Dendritic cell treated with granulocyte-macrophage colony-stimulating factor and Interleukin-4, amounts not matched to agents 40 ng/mL and 50 ng/mL, for 4 days (primary cell): ENCODE data around the gene MRAP2.
"Not testable (repeated sequence)": the region's sequence is repeated elsewhere in the genome, so short reads cannot be mapped to it uniquely, and the experiment has no call there.

Source experiments
- H3K27ac Mint-ChIP-seq: one replicate; pipeline ENCODE4 v1.8.0; 2022; ENCODE audit warnings: mild to moderate bottlenecking, mixed read lengths
- H3K27me3 Mint-ChIP-seq: one replicate; pipeline ENCODE4 v1.8.0; 2022; ENCODE audit warnings: mild to moderate bottlenecking, mixed read lengths
- H3K36me3 Mint-ChIP-seq: one replicate; pipeline ENCODE4 v1.8.0; 2022; ENCODE audit warnings: low read depth, mixed read lengths
- H3K4me1 Mint-ChIP-seq: one replicate; pipeline ENCODE4 v1.8.0; 2022; ENCODE audit warnings: low read depth, mixed read lengths
- H3K4me3 Mint-ChIP-seq: one replicate; pipeline ENCODE4 v1.8.0; 2022; ENCODE audit warnings: mild to moderate bottlenecking, moderate library complexity, mixed read lengths
- H3K9me3 Mint-ChIP-seq: one replicate; pipeline ENCODE4 v1.8.0; 2022; ENCODE audit warnings: mixed read lengths
- intact Hi-C: fragments of 100-400 bp; cut with micrococcal nuclease; formaldehyde crosslinking; loops from one replicate; pipeline ENCODE4 v1.15.0; 2022

Gene MRAP2

GRCh38 chr6:84074988-84075781, 41.6 kb downstream of the MRAP2 start:
- no peak overlapping the region for H3K4me3 Mint-ChIP-seq

GRCh38 chr6:84077645-84078044, 44.1 kb downstream of the MRAP2 start:
- Mint-ChIP-seq H3K27me3 (no peaks in the 10 kb centered on the region), H3K4me3 (no peak overlapping the region), H3K27ac (no peak overlapping the region), H3K4me1 (no peaks in the 10 kb centered on the region), H3K9me3 (peaks cover 9% of the 10 kb centered on the region), H3K36me3 (no peaks in the 10 kb centered on the region)
- intact Hi-C loops = no loop called here

More at GRCh38 chr6:84074988-84075781, 41.6 kb downstream of the MRAP2 start:
- no peaks in the 10 kb centered on the region for H3K27me3 Mint-ChIP-seq
- H3K27ac Mint-ChIP-seq = no peak overlapping the region
- H3K9me3 Mint-ChIP-seq = peaks cover 34% of the 10 kb centered on the region
- intact Hi-C loops = no loop called here
- no peaks in the 10 kb centered on the region for H3K4me1 Mint-ChIP-seq
- no peaks in the 10 kb centered on the region for H3K36me3 Mint-ChIP-seq

- no peak overlapping the region for H3K4me3 Mint-ChIP-seq
- peaks cover 2% of the 10 kb centered on the region for H3K27me3 Mint-ChIP-seq
- H3K4me1 Mint-ChIP-seq = no peaks in the 10 kb centered on the region
- H3K36me3 Mint-ChIP-seq = no peaks in the 10 kb centered on the region
- peaks cover 2% of the 10 kb centered on the region for H3K9me3 Mint-ChIP-seq
- intact Hi-C loops = no loop called here
- H3K27ac Mint-ChIP-seq = no peak overlapping the region
Observed at GRCh38 chr6:84078335-84078734, 44.8 kb downstream of the MRAP2 start.

- Mint-ChIP-seq H3K4me1 (no peaks in the 10 kb centered on the region), H3K36me3 (no peaks in the 10 kb centered on the region), H3K27me3 (peaks cover 2% of the 10 kb centered on the region), H3K4me3 (no peak overlapping the region), H3K9me3 (no peaks in the 10 kb centered on the region), H3K27ac (no peak overlapping the region)
- intact Hi-C loops = no loop called here
Observed at GRCh38 chr6:84081222-84081621, 47.6 kb downstream of the MRAP2 start.

- Mint-ChIP-seq H3K36me3 (no peaks in the 10 kb centered on the region), H3K4me3 (no peak overlapping the region), H3K27ac (no peak overlapping the region), H3K4me1 (no peaks in the 10 kb centered on the region), H3K9me3 (no peaks in the 10 kb centered on the region), H3K27me3 (peaks cover 2% of the 10 kb centered on the region)
- intact Hi-C loops = no loop called here
Observed at GRCh38 chr6:84082689-84083265, 49.2 kb downstream of the MRAP2 start.

- H3K4me3 Mint-ChIP-seq, H3K27ac Mint-ChIP-seq, H3K4me1 Mint-ChIP-seq, H3K36me3 Mint-ChIP-seq, H3K9me3 Mint-ChIP-seq, intact Hi-C loops, H3K27me3 Mint-ChIP-seq: not testable (repeated sequence)
Observed at GRCh38 chr6:84084705-84085104, 51.1 kb downstream of the MRAP2 start.

- Mint-ChIP-seq H3K27ac (no peak overlapping the region), H3K27me3 (peaks cover 2% of the 10 kb centered on the region), H3K4me1 (no peaks in the 10 kb centered on the region), H3K36me3 (no peaks in the 10 kb centered on the region), H3K9me3 (no peaks in the 10 kb centered on the region), H3K4me3 (no peak overlapping the region)
- intact Hi-C loops = no loop called here
Observed at GRCh38 chr6:84086056-84086455, 52.5 kb downstream of the MRAP2 start.

GRCh38 chr6:84086545-84087429, 53.2 kb downstream of the MRAP2 start:
- Mint-ChIP-seq H3K9me3 (no peaks in the 10 kb centered on the region), H3K27ac (no peak overlapping the region), H3K27me3 (peaks cover 2% of the 10 kb centered on the region), H3K4me1 (no peaks in the 10 kb centered on the region), H3K36me3 (no peaks in the 10 kb centered on the region), H3K4me3 (no peak overlapping the region)
- intact Hi-C loops = no loop called here

- H3K27me3 Mint-ChIP-seq = no peaks in the 10 kb centered on the region
- no peak overlapping the region for H3K4me3 Mint-ChIP-seq
- intact Hi-C loops = no loop called here
- H3K36me3 Mint-ChIP-seq = no peaks in the 10 kb centered on the region
- H3K9me3 Mint-ChIP-seq = peaks cover 14% of the 10 kb centered on the region
- H3K27ac Mint-ChIP-seq = no peak overlapping the region
- H3K4me1 Mint-ChIP-seq = no peaks in the 10 kb centered on the region
Observed at GRCh38 chr6:84089081-84089480, 55.5 kb downstream of the MRAP2 start.

GRCh38 chr6:84089552-84089951, 56.0 kb downstream of the MRAP2 start:
- H3K9me3 Mint-ChIP-seq = peaks cover 19% of the 10 kb centered on the region
- H3K4me3 Mint-ChIP-seq = no peak overlapping the region
- no peaks in the 10 kb centered on the region for H3K36me3 Mint-ChIP-seq
- H3K27me3 Mint-ChIP-seq = no peaks in the 10 kb centered on the region
- no peak overlapping the region for H3K27ac Mint-ChIP-seq
- intact Hi-C loops = no loop called here
- no peaks in the 10 kb centered on the region for H3K4me1 Mint-ChIP-seq

- intact Hi-C loops = no loop called here
Observed at GRCh38 chr6:84093441-84094435, 60.2 kb downstream of the MRAP2 start.

GRCh38 chr6:84095156-84095555, 61.6 kb downstream of the MRAP2 start:
- intact Hi-C loops = no loop called here
- Mint-ChIP-seq H3K36me3 (no peaks in the 10 kb centered on the region), H3K4me3 (no peak overlapping the region), H3K27ac (no peak overlapping the region), H3K27me3 (no peaks in the 10 kb centered on the region), H3K9me3 (peaks cover 25% of the 10 kb centered on the region), H3K4me1 (no peaks in the 10 kb centered on the region)

More at GRCh38 chr6:84093441-84094435, 60.2 kb downstream of the MRAP2 start:
- no peak overlapping the region for H3K27ac Mint-ChIP-seq
- H3K4me1 Mint-ChIP-seq = no peaks in the 10 kb centered on the region
- no peak overlapping the region for H3K4me3 Mint-ChIP-seq
- peaks cover 25% of the 10 kb centered on the region for H3K9me3 Mint-ChIP-seq
- H3K27me3 Mint-ChIP-seq = no peaks in the 10 kb centered on the region
- no peaks in the 10 kb centered on the region for H3K36me3 Mint-ChIP-seq

- H3K36me3 Mint-ChIP-seq = no peaks in the 10 kb centered on the region
- H3K4me1 Mint-ChIP-seq = no peaks in the 10 kb centered on the region
- H3K9me3 Mint-ChIP-seq = peaks cover 25% of the 10 kb centered on the region
- no peak overlapping the region for H3K27ac Mint-ChIP-seq
- no peaks in the 10 kb centered on the region for H3K27me3 Mint-ChIP-seq
- intact Hi-C loops = no loop called here
- H3K4me3 Mint-ChIP-seq = no peak overlapping the region
Observed at GRCh38 chr6:84103029-84103428, 69.5 kb downstream of the MRAP2 start.
